Thoracic aorta (tissue), 2 donors: ENCODE results near the gene ZNF133. TPM values are rescaled to one million over a fixed set of nuclear protein-coding genes. Genes with fewer than 3 reads are reported as not detected.

Experiments
- ATAC-seq: fragments of 150-250 bp; one replicate; pipeline ENCODE4 v1.8.0; 2017; ENCODE audit warnings: low read depth; ENCODE audit not compliant: insufficient number of reproducible peaks, low FRiP score
- DNase-seq: peaks from one replicate; pipeline ENCODE4 v3.0.0-alpha.2; 2020; ENCODE audit warnings: low spot score
- H3K27ac ChIP-seq, 2 donors: fragments of 200-600 bp; sonication (generic); 1 replicate in 1 of 2; 2 replicates in 1 of 2; pipeline ENCODE4 v1.5.1; 2016; ENCODE audit warnings: mild to moderate bottlenecking in 2 of 2, moderate library complexity in 2 of 2
- H3K27me3 ChIP-seq: fragments of 200-600 bp; sonication (generic); replicated peaks from 2 replicates; pipeline ENCODE4 v1.6.0; 2016; ENCODE audit warnings: mild to moderate bottlenecking; ENCODE audit not compliant: insufficient read depth
- H3K36me3 ChIP-seq: fragments of 200-600 bp; sonication (generic); one replicate; pipeline ENCODE4 v1.5.1; 2016
- H3K4me1 ChIP-seq, 2 donors: fragments of 200-600 bp; sonication (generic); 1 replicate in 1 of 2; 2 replicates in 1 of 2; pipeline versions ENCODE4 v1.5.1 to v1.6.0; 2016; ENCODE audit warnings: low read depth in 2 of 2, mild to moderate bottlenecking in 1 of 2; ENCODE audit not compliant: control insufficient read depth in 1 of 2
- H3K4me3 ChIP-seq: fragments of 200-600 bp; sonication (generic); 2 replicates; pipeline ENCODE4 v1.5.1; 2016; ENCODE audit warnings: mild to moderate bottlenecking
- H3K9me3 ChIP-seq: fragments of 200-600 bp; sonication (generic); 2 replicates; pipeline ENCODE4 v1.5.1; 2016
- total RNA-seq, 2 donors: library from RNA; depleted of rRNA; stranded (reverse); fragments of >200 nt; gene quantifications; one replicate each; pipeline versions ENCODE4 v1.1.0 to v1.2.3, GENCODE V29; 2016
- TF ChIP-seq, protein P1 (sequence below): fragments of 200-600 bp; sonication (generic); IDR thresholded peaks from one replicate; pipeline ENCODE4 v1.5.1; 2019; ENCODE audit warnings: antibody characterized with exemption

The ZNF133 gene
- total RNA-seq, 2 donors from 2014 or later = 9.1 to 13.7 TPM

GRCh38 chr20:18284805-18285533 is 3.4 kb upstream of the ZNF133 start:
- no peak for DNase-seq
- Histone ChIP-seq H3K27me3 (no peaks in the 10 kb centered on the region), H3K4me3 (no peak overlapping the region), H3K4me1 (peaks cover 0 to 16% of the 10 kb centered on the region in 2 donors), H3K36me3 (no peaks in the 10 kb centered on the region), H3K27ac (no peak overlapping the region), H3K9me3 (no peaks in the 10 kb centered on the region)
- ATAC-seq = no peak
- TF ChIP-seq, protein P1, sequence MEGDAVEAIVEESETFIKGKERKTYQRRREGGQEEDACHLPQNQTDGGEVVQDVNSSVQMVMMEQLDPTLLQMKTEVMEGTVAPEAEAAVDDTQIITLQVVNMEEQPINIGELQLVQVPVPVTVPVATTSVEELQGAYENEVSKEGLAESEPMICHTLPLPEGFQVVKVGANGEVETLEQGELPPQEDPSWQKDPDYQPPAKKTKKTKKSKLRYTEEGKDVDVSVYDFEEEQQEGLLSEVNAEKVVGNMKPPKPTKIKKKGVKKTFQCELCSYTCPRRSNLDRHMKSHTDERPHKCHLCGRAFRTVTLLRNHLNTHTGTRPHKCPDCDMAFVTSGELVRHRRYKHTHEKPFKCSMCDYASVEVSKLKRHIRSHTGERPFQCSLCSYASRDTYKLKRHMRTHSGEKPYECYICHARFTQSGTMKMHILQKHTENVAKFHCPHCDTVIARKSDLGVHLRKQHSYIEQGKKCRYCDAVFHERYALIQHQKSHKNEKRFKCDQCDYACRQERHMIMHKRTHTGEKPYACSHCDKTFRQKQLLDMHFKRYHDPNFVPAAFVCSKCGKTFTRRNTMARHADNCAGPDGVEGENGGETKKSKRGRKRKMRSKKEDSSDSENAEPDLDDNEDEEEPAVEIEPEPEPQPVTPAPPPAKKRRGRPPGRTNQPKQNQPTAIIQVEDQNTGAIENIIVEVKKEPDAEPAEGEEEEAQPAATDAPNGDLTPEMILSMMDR = no peak

- DNase-seq (no peak), ATAC-seq (no peak)
Measured at GRCh38 chr20:18287546-18287914, 797 bp upstream of the ZNF133 start.

GRCh38 chr20:18288749-18289267 is 481 bp downstream of the ZNF133 start:
- TF ChIP-seq, protein P1 = no peak
- H3K4me3 ChIP-seq = peak overlapping the region; percentile 94
- H3K4me1 ChIP-seq = peaks cover 0 to 16% of the 10 kb centered on the region in 2 donors
- no peaks in the 10 kb centered on the region for H3K9me3 ChIP-seq
- DNase-seq (no peak), ATAC-seq (no peak)
- peak overlapping the region; percentile 94 to 95 for H3K27ac ChIP-seq
- no peaks in the 10 kb centered on the region for H3K36me3 ChIP-seq
- H3K27me3 ChIP-seq = no peaks in the 10 kb centered on the region

More at GRCh38 chr20:18287546-18287914, 797 bp upstream of the ZNF133 start:
- TF ChIP-seq, protein P1 = no peak
- H3K36me3 ChIP-seq = no peaks in the 10 kb centered on the region
- H3K4me3 ChIP-seq = peak overlapping the region; percentile 94
- H3K27ac ChIP-seq = peak overlapping the region; percentile 94 to 95
- H3K4me1 ChIP-seq = peaks cover 0 to 16% of the 10 kb centered on the region in 2 donors
- H3K9me3 ChIP-seq = no peaks in the 10 kb centered on the region
- no peaks in the 10 kb centered on the region for H3K27me3 ChIP-seq

DNA sequence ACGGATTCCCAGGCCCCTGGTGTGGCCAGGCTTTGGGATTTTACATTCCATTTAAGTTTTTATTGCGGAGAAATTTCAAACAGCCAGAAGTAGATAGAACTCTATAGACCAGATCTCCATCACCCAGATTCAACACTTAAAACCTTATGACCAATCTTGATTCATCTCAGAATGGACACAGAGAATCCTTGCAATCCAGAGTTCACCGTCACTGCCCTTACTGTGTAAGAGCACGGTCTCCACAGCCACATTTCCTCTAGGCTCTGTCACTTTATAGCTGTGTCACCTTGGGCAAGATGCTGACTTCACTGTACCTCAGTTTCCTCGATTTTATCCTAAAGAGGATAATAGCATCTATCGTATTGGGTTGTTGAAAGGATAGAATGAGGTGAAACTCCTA is 979 bp downstream of the ZNF133 start:
- DNase-seq (no peak), ATAC-seq (no peak)
- Histone ChIP-seq H3K27ac (no peak overlapping the region), H3K9me3 (no peaks in the 10 kb centered on the region), H3K36me3 (no peaks in the 10 kb centered on the region), H3K4me3 (peak overlapping the region; percentile 94), H3K27me3 (no peaks in the 10 kb centered on the region), H3K4me1 (peaks cover 0 to 16% of the 10 kb centered on the region in 2 donors)
- TF ChIP-seq, protein P1 = no peak

DNA sequence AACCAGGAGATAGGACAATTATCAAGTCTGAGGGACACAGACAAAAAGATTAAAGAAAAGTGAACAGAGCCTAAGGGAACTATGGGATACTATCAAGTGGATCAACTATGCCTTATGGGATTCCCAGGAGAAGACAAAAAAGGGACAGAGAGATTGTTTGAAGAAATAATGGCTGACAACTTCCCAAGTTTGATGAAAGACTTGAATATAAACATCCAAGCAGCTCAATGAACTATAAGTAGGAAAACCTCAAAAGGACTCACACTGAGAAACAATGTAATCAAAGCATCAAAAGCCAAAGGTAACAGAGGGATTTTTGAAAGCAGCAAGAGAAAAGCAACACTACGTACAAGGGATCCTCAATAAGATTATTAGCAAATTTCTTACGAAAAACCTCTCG is 11.0 kb downstream of the ZNF133 start:
- H3K4me3 ChIP-seq = no peak overlapping the region
- H3K27me3 ChIP-seq = no peaks in the 10 kb centered on the region
- ATAC-seq = no peak
- peaks cover 11% of the 10 kb centered on the region for H3K36me3 ChIP-seq
- TF ChIP-seq, protein P1 = no peak
- H3K27ac ChIP-seq = no peak overlapping the region
- DNase-seq = no peak
- no peaks in the 10 kb centered on the region for H3K9me3 ChIP-seq
- H3K4me1 ChIP-seq = no peaks in the 10 kb centered on the region
